GM19099 (cell line): ENCODE measurements around the gene SMIM45.

Experiments
- POLR2A ChIP-seq: IDR thresholded peaks from 3 replicates; pipeline ENCODE4 v1.6.1; 2011; ENCODE audit warnings: low read depth; ENCODE audit not compliant: insufficient read length; ENCODE audit errors: extremely low read depth

SMIM45 gene

GRCh38 chr22:41966607-41967240 is 14.8 kb downstream of the SMIM45 start:
- TF ChIP-seq POLR2A = no peak

DNA sequence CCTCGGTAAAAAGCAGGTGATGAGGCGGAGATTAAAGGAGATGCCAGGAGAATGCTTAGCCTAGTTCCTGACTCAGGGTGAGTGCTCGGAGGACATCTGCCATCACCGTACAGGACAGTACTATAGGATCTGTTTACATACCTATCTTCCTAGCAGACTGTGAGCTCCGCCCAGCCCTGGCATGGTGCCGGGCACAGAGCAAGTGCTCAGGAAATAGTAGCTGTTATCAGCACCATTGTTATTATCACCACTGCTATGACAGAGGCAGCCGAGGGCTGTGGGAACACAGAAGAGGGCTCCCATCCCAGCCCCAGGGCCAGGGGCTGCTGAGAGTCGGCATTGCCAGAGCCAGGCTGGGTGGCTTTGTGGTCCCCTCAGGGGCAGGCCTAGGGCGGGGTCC is 16.7 kb downstream of the SMIM45 start:
- no peak for TF ChIP-seq POLR2A

- no peak for TF ChIP-seq POLR2A
These were observed 17.2 kb downstream of the SMIM45 start, which contains the start of gene SEPTIN3 for GRCh38 chr22:41969110-41969646. SEPTIN3 (plus strand) TSS chr22:41969443; CDS start chr22:41971493, 2,050 bp downstream.

DNA sequence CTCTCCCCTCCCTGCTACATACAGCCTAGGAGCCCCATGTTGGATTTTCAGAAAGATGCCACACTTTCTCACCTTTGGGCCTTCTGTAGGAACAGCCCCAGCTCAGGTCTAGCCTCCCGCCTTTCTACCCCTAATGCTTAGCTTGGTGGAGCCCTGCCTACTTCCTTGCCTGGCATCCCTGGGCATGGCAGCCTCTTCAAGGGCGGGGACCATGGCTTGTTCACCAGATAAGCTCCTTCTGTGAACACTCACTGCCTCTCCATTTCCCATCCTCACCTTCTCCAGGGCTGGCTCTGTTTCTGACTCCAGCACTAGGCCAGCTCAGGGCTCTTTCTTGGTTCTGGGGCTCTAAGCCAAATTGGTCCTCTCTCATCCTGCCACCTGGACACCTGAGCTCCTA is 18.7 kb downstream of the SMIM45 start:
- no peak for TF ChIP-seq POLR2A

GRCh38 chr22:41971431-41971830 is 19.5 kb downstream of the SMIM45 start:
- TF ChIP-seq POLR2A = no peak

- TF ChIP-seq POLR2A = no peak
These were observed 22.8 kb downstream of the SMIM45 start for GRCh38 chr22:41974691-41975290.

GRCh38 chr22:41975299-41976069 is 23.5 kb downstream of the SMIM45 start:
- TF ChIP-seq POLR2A = no peak

DNA sequence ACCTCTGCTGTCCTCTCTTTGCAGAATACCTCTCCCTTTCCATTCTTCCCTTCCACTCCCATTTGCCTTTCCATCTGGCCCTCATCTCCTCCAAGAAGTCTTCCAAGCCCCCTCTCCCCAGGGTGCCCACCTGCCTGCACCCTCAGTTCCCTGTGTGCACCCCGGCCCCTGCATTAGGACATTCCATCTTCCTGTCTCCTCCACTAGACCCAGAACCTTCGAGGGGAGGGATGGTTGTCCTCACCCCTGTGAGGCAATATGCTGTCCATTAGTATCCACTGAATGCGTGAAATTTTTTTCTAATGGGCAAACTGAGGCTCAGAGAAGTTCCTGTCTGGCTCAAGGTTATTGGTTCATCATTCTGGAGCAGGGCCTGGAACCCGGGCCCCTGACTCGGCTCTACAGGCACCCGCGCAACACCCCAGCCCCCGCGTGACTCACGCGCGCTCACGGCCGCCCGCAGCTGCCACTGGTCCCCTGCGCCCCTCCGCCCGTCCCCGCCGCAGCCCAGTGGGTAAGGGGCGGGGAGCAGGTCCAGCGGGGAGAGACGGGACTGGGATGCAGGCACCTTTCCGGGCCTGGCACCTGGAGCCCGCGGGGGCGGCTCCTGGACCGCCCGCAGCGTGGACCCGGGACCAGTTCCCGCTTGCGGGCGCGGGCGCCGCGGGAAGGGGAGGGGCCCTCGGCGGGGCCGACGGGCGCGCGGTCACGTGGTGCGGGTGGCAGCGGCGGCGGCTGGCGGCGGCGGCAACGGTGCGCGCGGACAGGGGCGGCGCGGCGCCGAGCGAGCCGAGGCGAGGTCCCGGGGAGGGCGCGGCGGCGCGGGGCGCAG is 24.3 kb downstream of the SMIM45 start:
- no peak for TF ChIP-seq POLR2A

- TF ChIP-seq POLR2A = no peak
These were observed 25.1 kb downstream of the SMIM45 start for GRCh38 chr22:41976961-41977566.

DNA sequence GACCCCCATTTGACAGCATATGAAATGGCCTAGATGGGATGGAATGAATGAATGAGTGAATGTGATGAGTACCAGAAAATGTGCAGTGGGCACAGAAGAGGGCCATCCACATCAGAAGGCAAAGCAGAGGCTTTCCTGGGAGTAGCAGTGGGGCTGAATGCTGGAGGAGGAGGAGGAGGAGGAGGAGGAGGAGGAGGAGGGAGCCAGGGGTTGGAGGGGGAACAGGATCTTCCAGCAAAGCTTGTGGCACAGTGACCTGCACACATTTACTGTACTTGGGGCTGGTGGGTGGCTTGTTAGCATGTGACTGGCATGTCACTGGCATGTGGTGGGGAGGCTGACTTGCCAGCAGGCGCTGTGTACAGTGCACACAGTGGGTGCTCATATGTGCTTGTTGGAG is 26.8 kb downstream of the SMIM45 start:
- TF ChIP-seq POLR2A = no peak

GRCh38 chr22:41979423-41980250 is 27.7 kb downstream of the SMIM45 start:
- no peak for TF ChIP-seq POLR2A

GRCh38 chr22:41982865-41983264 is 30.9 kb downstream of the SMIM45 start:
- TF ChIP-seq POLR2A = no peak
